T-cell (primary cell): ENCODE data around the gene NCMAP. TPM values are rescaled to one million over a fixed set of nuclear protein-coding genes. Genes with fewer than 3 reads are reported as not detected.

ENCODE experiments used
- ATAC-seq, 4 experiments: fragments of 200-7000 bp in 3 of 4; fragments of 150-1000 bp in 1 of 4; cut with Tn5 transposase; replicated peaks in 1 of 4; 1 replicate in 3 of 4; 2 replicates in 1 of 4; pipeline ENCODE4 v1.10.0; 2021; ENCODE audit warnings: moderate library complexity in 3 of 4, mild to moderate bottlenecking in 2 of 4, moderate number of reproducible peaks in 1 of 4
- CTCF ChIA-PET, 2 donors: fragments of 300-600 bp; sonication (Branson Sonifier 250); formaldehyde crosslinking; loops; one replicate each; lab custom pipeline; 2022; ENCODE audit warnings: antibody characterized with exemption in 2 of 2; lab: Charles Lee
- POLR2A ChIA-PET, 2 donors: fragments of 300-600 bp; sonication (Branson Sonifier 250); formaldehyde crosslinking; loops; one replicate each; lab custom pipeline; 2022; ENCODE audit warnings: antibody characterized with exemption in 2 of 2; lab: Charles Lee
- DNase-seq, 35 experiments: peaks; one replicate each; pipeline versions ENCODE4 v3.0.0 to v3.0.0-alpha.2; 2013 to 2023
- H3K27ac ChIP-seq: one replicate; pipeline ENCODE4 v1.5.1; 2013; ENCODE audit warnings: low read length
- H3K27me3 ChIP-seq, 2 experiments: replicated peaks in 1 of 2; 1 replicate in 1 of 2; 2 replicates in 1 of 2; pipeline versions ENCODE4 v1.6.1 to v1.7.0; 2013; ENCODE audit warnings: low read length in 1 of 2, mixed read lengths in 1 of 2; ENCODE audit not compliant: control insufficient read depth in 2 of 2, insufficient read depth in 2 of 2; ENCODE audit errors: extremely low read depth in 1 of 2
- H3K36me3 ChIP-seq, 2 donors: 1 replicate in 1 of 2; 2 replicates in 1 of 2; pipeline versions ENCODE4 v1.6.1 to v1.7.0; 2013; ENCODE audit warnings: low read length in 1 of 2; ENCODE audit not compliant: control insufficient read depth in 2 of 2, insufficient read depth in 1 of 2; ENCODE audit errors: extremely low read depth in 1 of 2
- H3K4me1 ChIP-seq, 2 experiments: 1 replicate in 1 of 2; 2 replicates in 1 of 2; pipeline versions ENCODE4 v1.6.1 to v1.7.0; 2013; ENCODE audit warnings: low read length in 2 of 2, mixed read lengths in 1 of 2; ENCODE audit not compliant: insufficient read depth in 2 of 2, control insufficient read depth in 1 of 2; ENCODE audit errors: extremely low read depth in 1 of 2
- H3K4me3 ChIP-seq, 2 donors: 1 replicate in 1 of 2; 2 replicates in 1 of 2; pipeline versions ENCODE4 v1.5.1 to v1.7.0; 2013; ENCODE audit warnings: mild to moderate bottlenecking in 2 of 2, low read length in 1 of 2, moderate library complexity in 1 of 2; ENCODE audit not compliant: control insufficient read depth in 1 of 2; ENCODE audit errors: extremely low read depth in 1 of 2
- H3K9me3 ChIP-seq: 2 replicates; pipeline ENCODE4 v1.7.0; 2013
- H3K27ac Mint-ChIP-seq, 2 donors: one replicate each; pipeline ENCODE4 v1.8.0; 2020 to 2021; ENCODE audit warnings: mild to moderate bottlenecking in 2 of 2, mixed read lengths in 2 of 2
- H3K27me3 Mint-ChIP-seq, 2 donors: one replicate each; pipeline ENCODE4 v1.8.0; 2021 to 2022; ENCODE audit warnings: mixed read lengths in 2 of 2
- H3K36me3 Mint-ChIP-seq: one replicate; pipeline ENCODE4 v1.8.0; 2021; ENCODE audit warnings: mixed read lengths
- H3K4me1 Mint-ChIP-seq, 3 donors: one replicate each; pipeline ENCODE4 v1.8.0; 2020 to 2022; ENCODE audit warnings: mixed read lengths in 3 of 3, mild to moderate bottlenecking in 1 of 3
- H3K4me3 Mint-ChIP-seq, 3 donors: one replicate each; pipeline ENCODE4 v1.8.0; 2020 to 2022; ENCODE audit warnings: mild to moderate bottlenecking in 3 of 3, mixed read lengths in 3 of 3, moderate library complexity in 3 of 3
- H3K9me3 Mint-ChIP-seq, 3 donors: one replicate each; pipeline ENCODE4 v1.8.0; 2020 to 2022; ENCODE audit warnings: mixed read lengths in 3 of 3
- WGBS: methylation state at CpG from one replicate; pipeline ENCODE4 v1.1.5; 2013; ENCODE audit warnings: missing lambda C conversion rate; ENCODE audit not compliant: insufficient coverage; 5-methylcytosine and 5-hydroxymethylcytosine counted together
- total RNA-seq, 35 experiments: library from RNA in 6 of 35; stranded (reverse) in 6 of 35; fragments of 120-200 nt in 1 of 35; gene quantifications; one replicate each; pipeline versions ENCODE4 v1.2.1 to v1.2.4 and lab custom pipeline; 2013 to 2026

NCMAP gene
- total RNA-seq, 5 donors from 2014 or later (not counting 1 experiment from before 2014, with no cell fraction given): 0.13 to 0.23 (median 0.19) TPM; not detected in 1

- Histone ChIP-seq H3K27me3 (peaks cover 0 to 7% of the 10 kb centered on the region in 2 experiments), H3K27ac (no peak overlapping the region), H3K4me3 (no peak overlapping the region), H3K36me3 (no peaks in the 10 kb centered on the region), H3K4me1 (no peaks in the 10 kb centered on the region), H3K9me3 (no peaks in the 10 kb centered on the region)
- CTCF ChIA-PET: no interaction called here
- Mint-ChIP-seq H3K4me3 (no peak overlapping the region), H3K4me1 (no peaks in the 10 kb centered on the region), H3K9me3 (no peaks in the 10 kb centered on the region), H3K27ac (no peak overlapping the region), H3K36me3 (no peaks in the 10 kb centered on the region), H3K27me3 (no peaks in the 10 kb centered on the region)
- WGBS: 95% methylated on average over 11 of the region's 19 CpGs
- ATAC-seq: no peak
- POLR2A ChIA-PET: interaction anchor here in 1 of 2 donors (0.6 kb wide), 1 partner anchor 34 kb away, joined by 15 read pairs; no protein-coding TSS in a partner anchor
- no peak for DNase-seq
Measured at GRCh38 chr1:24605534-24606295, 49.8 kb downstream of the NCMAP start.

- H3K27ac ChIP-seq: no peak overlapping the region
- Mint-ChIP-seq H3K4me1 (no peaks in the 10 kb centered on the region), H3K36me3 (no peaks in the 10 kb centered on the region), H3K9me3 (no peaks in the 10 kb centered on the region), H3K27ac (no peak overlapping the region), H3K4me3 (no peak overlapping the region), H3K27me3 (no peaks in the 10 kb centered on the region)
- no peak overlapping the region for H3K4me3 ChIP-seq
- H3K9me3 ChIP-seq: no peaks in the 10 kb centered on the region
- ChIA-PET CTCF (no interaction called here), POLR2A (interaction anchor here in 1 of 2 donors (0.5 kb wide), 1 partner anchor 57 kb away, joined by 5 read pairs; no protein-coding TSS in a partner anchor)
- 67% methylated on average over 1 of the region's 3 CpGs for WGBS
- DNase-seq (no peak), ATAC-seq (no peak)
- no peaks in the 10 kb centered on the region for H3K4me1 ChIP-seq
- H3K36me3 ChIP-seq: no peaks in the 10 kb centered on the region
- H3K27me3 ChIP-seq: peaks cover 0 to 7% of the 10 kb centered on the region in 2 experiments
Measured at GRCh38 chr1:24606296-24606605, 50.4 kb downstream of the NCMAP start.

GRCh38 chr1:24606621-24607020 is 50.7 kb downstream of the NCMAP start:
- WGBS: no CpG with 5 or more reads among the region's 2 CpGs
- Mint-ChIP-seq H3K4me3 (no peak overlapping the region), H3K9me3 (no peaks in the 10 kb centered on the region), H3K27me3 (no peaks in the 10 kb centered on the region), H3K36me3 (no peaks in the 10 kb centered on the region), H3K27ac (no peak overlapping the region), H3K4me1 (no peaks in the 10 kb centered on the region)
- Histone ChIP-seq H3K27ac (no peak overlapping the region), H3K27me3 (peaks cover 0 to 7% of the 10 kb centered on the region in 2 experiments), H3K9me3 (no peaks in the 10 kb centered on the region), H3K4me1 (no peaks in the 10 kb centered on the region), H3K4me3 (no peak overlapping the region), H3K36me3 (no peaks in the 10 kb centered on the region)
- POLR2A ChIA-PET: interaction anchor here in 1 of 2 donors (0.5 kb wide), 1 partner anchor 57 kb away, joined by 5 read pairs; no protein-coding TSS in a partner anchor
- no peak for DNase-seq
- ATAC-seq: no peak
- CTCF ChIA-PET: no interaction called here

- Histone ChIP-seq H3K27ac (no peak overlapping the region), H3K4me1 (no peaks in the 10 kb centered on the region), H3K27me3 (peaks cover 0 to 7% of the 10 kb centered on the region in 2 experiments), H3K9me3 (no peaks in the 10 kb centered on the region), H3K4me3 (no peak overlapping the region), H3K36me3 (no peaks in the 10 kb centered on the region)
- Mint-ChIP-seq H3K27me3 (peaks cover 0 to 4% of the 10 kb centered on the region in 2 donors), H3K9me3 (no peaks in the 10 kb centered on the region), H3K4me3 (no peak overlapping the region), H3K4me1 (no peaks in the 10 kb centered on the region), H3K36me3 (no peaks in the 10 kb centered on the region), H3K27ac (no peak overlapping the region)
- DNase-seq: no peak
- ATAC-seq: no peak
- ChIA-PET CTCF (no interaction called here), POLR2A (no interaction called here)
- 51% methylated on average over 2 of the region's 3 CpGs for WGBS
Measured at GRCh38 chr1:24609949-24610517, 54.1 kb downstream of the NCMAP start.

GRCh38 chr1:24619376-24619775 is 63.5 kb downstream of the NCMAP start:
- WGBS: no CpG with 5 or more reads among the region's 5 CpGs
- H3K4me1 Mint-ChIP-seq: no peaks in the 10 kb centered on the region
- Histone ChIP-seq H3K27ac (no peak overlapping the region), H3K36me3 (no peaks in the 10 kb centered on the region), H3K4me3 (no peak overlapping the region), H3K9me3 (no peaks in the 10 kb centered on the region), H3K27me3 (peaks cover 0 to 14% of the 10 kb centered on the region in 2 experiments), H3K4me1 (no peaks in the 10 kb centered on the region)
- H3K9me3 Mint-ChIP-seq: no peaks in the 10 kb centered on the region
- no peak overlapping the region for H3K4me3 Mint-ChIP-seq
- DNase-seq (no peak), ATAC-seq (no peak)
- CTCF ChIA-PET: no interaction called here
- H3K27ac Mint-ChIP-seq: no peak overlapping the region
- POLR2A ChIA-PET: no interaction called here
- H3K27me3 Mint-ChIP-seq: peaks cover 9 to 32% of the 10 kb centered on the region in 2 donors
- no peaks in the 10 kb centered on the region for H3K36me3 Mint-ChIP-seq

GRCh38 chr1:24620678-24621077 is 64.8 kb downstream of the NCMAP start:
- CTCF ChIA-PET: interaction anchor here in 1 of 2 donors (1.6 kb wide), 1 partner anchor 11 kb away, joined by 7 read pairs; no protein-coding TSS in a partner anchor
- Histone ChIP-seq H3K27me3 (peaks cover 0 to 22% of the 10 kb centered on the region in 2 experiments), H3K9me3 (no peaks in the 10 kb centered on the region), H3K36me3 (no peaks in the 10 kb centered on the region), H3K27ac (no peak overlapping the region), H3K4me1 (no peaks in the 10 kb centered on the region), H3K4me3 (no peak overlapping the region)
- Mint-ChIP-seq H3K4me3 (no peak overlapping the region), H3K36me3 (no peaks in the 10 kb centered on the region), H3K27ac (no peak overlapping the region), H3K27me3 (peaks cover 12 to 32% of the 10 kb centered on the region in 2 donors), H3K9me3 (no peaks in the 10 kb centered on the region), H3K4me1 (no peaks in the 10 kb centered on the region)
- 85% methylated on average over 5 of the region's 5 CpGs for WGBS
- ATAC-seq (no peak), DNase-seq (no peak)
- POLR2A ChIA-PET: no interaction called here
